GM18502 (cell line): ENCODE measurements around the gene OR2F1.
A peak's percentile ranks its signal among the peaks of the same experiment; 100 is the strongest.

ENCODE experiments used
- ATAC-seq: cut with Tn5 transposase; IDR thresholded peaks from one replicate; pipeline ENCODE4 v1.9.1; 2021; ENCODE audit warnings: mild to moderate bottlenecking; ENCODE audit not compliant: unreplicated experiment, poor library complexity

OR2F1 gene

GRCh38 chr7:143954544-143954943, at the start of gene OR2F1:
Gene OR2F1 (plus strand): TSS chr7:143954844. CDS start chr7:143959971, 5,127 bp downstream.
- ATAC-seq: no peak

GRCh38 chr7:143905509-143905908, 49.1 kb upstream of the OR2F1 start:
- no peak for ATAC-seq

DNA sequence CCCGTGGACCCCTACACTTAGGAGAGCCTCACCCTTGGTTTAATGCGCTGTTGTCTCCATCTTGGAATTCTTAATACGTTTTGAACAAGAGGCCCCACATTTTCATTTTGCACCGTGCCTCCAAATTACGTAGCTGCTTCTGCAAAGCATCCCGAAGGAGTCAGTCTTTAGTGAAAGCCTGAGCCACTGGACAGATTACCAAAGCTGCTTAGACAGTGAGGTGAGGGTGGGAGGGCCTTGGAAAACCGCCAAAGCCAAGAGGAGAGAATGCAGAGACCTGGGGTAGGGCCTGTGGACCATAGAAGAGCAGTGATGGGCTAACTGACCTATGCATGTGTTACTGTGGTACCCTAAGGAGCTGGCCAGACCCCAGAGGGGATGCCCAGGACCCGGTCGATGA, 48.5 kb upstream of the OR2F1 start:
- no peak for ATAC-seq

GRCh38 chr7:143906895-143907294, 47.7 kb upstream of the OR2F1 start:
- ATAC-seq: no peak

GRCh38 chr7:143908120-143908519, 46.5 kb upstream of the OR2F1 start:
- ATAC-seq: no peak

DNA sequence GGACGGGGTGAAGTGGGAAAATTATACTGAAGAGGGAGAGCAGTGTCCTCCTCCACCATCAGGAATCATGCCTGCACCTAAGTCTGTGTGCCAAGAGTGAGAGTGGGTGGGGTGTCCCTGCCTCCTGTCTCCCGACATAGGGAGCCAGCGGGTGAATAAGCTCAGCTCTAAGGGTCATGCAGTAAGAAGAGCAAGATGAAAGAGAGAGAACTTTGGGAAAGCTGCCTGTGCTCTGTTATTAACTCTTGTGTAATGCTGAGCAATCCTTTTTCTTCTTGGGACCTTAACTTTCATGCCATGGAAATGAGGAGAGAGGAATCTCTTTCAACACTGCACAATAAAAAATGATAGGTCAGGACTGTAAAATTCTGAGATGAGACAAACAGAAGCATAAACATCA, 44.8 kb upstream of the OR2F1 start:
- ATAC-seq: no peak

- ATAC-seq: no peak
These were observed 44.0 kb upstream of the OR2F1 start for GRCh38 chr7:143910473-143911248.

- no peak for ATAC-seq
These were observed 40.6 kb upstream of the OR2F1 start for GRCh38 chr7:143913945-143914615.

DNA sequence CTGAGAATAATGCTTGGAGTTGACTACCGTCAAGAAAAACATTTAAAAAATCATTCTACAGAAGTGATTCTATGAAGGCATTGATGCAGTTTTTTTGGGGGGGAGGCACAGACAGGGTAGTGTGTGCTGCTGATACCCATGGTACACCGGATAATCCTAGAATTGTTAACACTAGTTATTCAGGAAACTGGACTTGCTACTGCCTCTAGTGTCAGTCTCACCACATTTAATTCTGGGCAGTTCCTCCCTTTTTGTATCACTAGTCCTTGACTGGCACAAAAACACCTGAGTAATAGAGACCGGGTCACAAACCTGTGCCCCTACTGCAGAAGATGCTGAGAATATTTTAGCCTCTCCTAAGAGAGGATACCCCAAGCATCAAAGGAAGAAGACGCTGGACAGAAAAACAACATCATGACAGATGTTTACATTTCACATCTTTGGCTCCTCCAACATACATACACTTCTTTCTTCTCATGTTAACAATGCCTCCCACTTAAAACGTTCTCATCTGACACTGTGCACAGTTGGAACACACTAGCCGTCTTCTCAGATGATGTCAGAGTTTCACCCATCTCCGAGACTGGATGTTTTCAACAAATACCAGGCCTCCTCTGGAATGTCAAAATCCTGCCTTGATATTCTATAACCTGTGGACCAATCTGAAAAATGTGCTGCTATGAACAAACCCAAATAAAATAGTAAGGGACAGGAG, 39.5 kb upstream of the OR2F1 start:
- ATAC-seq: no peak

GRCh38 chr7:143924851-143925250, 29.8 kb upstream of the OR2F1 start:
- no peak for ATAC-seq

DNA sequence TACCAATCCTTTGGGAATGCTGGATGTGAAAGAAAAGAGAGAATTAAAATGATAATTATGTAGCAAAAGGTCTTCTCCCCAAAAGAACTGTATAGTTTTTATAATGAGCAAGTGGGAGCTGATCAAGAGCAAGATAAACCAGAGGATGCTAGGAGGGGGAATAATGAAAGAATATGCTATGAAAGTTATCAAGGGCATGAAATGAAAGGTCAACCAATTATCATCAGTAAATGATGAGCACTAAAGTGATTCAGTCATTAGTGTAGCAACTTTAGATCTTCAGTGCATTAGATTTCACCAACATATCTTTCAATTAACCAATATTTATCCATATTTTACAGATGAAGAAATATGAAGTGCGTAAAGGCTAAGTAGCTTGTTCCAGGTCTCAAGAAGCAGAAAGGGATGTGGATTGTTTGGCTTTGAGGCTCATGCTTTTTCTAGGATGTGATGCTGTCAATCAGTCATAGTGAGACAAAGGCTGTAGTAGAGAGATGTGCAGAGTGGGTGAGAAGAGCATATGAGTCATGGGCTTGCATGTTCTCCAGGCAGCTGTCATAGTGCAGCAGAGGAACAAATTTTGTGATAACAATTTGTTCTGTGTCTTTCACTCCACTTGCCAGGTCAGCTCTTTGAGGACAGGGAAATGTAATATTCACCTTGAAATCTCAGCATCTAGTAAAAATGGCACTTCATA, 25.3 kb upstream of the OR2F1 start:
- peak; percentile 60 for ATAC-seq

- ATAC-seq: no peak
These were observed 22.9 kb upstream of the OR2F1 start for GRCh38 chr7:143931739-143932138.

DNA sequence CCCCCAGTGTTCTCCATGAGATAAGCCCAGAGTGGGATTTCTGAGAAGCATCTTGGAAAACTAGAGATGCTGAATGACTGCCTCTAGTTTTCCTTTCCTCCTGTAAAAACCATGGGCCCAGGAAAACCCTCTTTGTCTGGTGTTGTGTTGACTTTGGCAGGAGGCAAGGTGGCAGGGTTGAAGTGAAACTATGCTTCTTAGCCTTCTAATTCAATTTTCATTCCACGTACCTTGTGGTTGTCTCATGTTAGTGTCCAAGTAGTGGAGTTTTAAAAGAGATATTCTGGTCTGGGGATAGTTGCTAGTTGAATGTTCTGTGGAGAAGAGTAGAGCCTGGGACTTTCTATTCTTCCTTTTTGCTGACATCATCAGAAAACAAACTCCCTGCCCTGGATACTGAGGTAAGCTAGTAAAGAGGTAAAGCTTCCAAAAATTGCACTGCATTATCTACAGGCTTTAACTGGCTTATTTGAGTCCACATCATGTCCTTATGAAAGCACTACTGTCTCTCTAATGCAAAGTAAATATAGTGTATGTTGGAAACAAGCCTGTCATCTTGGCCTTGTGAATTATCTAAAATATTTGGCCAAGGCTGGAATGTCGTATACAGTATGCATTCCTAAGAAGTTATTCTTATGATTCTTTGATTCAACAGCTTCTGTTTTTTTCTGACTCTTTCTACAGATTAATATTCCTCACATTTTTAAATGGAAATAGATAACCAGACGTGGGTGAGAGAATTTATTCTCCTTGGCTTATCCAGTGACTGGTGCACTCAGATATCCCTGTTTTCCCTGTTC, 19.9 kb upstream of the OR2F1 start, which contains the start of gene OR2F2:
Gene OR2F2, plus strand, starts transcription at position 708 of the 800 bp plus-strand sequence. Its CDS starts 0 bp downstream, at position 708.
- no peak for ATAC-seq

DNA sequence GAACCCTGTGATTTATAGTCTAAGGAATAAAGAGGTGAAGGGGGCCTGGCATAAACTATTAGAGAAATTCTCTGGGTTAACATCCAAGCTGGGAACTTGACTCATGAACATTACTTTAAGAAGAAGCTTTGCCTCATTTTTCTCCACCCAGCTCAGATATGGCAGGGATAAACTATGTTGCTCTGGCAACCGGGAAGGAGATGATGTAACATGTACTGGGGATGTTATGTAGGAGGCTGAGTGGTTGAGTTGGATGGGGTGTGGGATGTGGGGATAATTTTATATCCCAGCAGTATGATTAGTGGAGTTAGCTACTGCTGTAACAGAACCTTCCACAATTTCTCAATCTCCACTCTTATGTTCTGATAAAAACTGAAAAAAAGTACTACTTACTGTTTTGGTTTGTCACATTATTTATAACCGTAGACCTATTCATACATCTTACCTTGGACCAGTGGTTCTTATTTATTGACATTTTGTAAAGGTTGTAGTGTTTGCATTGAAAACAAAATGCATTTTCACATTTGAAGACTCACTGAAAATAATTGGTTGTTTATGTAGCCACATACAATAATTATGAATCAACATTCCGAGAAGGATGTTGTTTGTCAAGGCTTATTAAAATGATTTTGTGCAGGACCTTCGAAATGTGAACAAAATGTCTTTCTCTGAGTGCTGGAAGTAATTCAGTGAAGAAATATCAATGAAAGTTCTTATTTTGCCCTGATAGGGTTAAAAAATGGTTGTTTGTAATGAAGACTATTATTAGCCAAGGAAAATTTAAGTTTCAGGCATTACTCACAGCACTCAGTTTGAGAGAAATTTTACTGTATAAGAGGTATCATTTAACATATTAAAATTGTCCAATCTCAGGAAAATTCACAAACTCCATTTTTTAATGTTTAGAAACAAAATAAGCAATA, 18.3 kb upstream of the OR2F1 start:
- ATAC-seq: no peak

GRCh38 chr7:143938379-143939243, 16.0 kb upstream of the OR2F1 start:
- no peak for ATAC-seq

DNA sequence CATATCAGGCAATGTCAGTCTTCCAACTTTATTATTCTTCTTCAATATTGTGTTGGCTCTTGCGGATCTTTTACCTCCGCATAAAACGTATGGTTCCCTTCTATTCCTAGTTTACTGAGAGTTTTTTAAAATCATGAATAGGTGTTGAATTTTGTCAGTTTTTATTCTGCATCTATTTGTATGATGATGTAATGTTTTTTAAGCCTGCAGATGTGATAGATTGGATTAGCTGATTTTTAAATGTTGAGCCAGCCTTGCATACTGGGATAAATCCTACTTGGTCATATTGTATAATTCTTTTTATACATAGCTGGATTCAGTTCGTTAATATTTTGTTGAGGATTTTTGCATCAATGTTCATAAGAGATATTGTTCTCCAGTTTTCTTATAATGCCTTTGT, 9.2 kb upstream of the OR2F1 start:
- ATAC-seq: no peak

- no peak for ATAC-seq
These were observed 7.5 kb upstream of the OR2F1 start for GRCh38 chr7:143947111-143947510.

- no peak for ATAC-seq
These were observed 5.9 kb upstream of the OR2F1 start for GRCh38 chr7:143948733-143949132.
